HPDE6-E6E7 (cell line): Measurements from ENCODE around the gene NPRL2.
A peak's percentile ranks its signal among the peaks of the same experiment; 100 is the strongest.
"Not testable (repeated sequence)": the region's sequence is repeated elsewhere in the genome, so short reads cannot be mapped to it uniquely, and the experiment has no call there.

Experiments used
- DNase-seq: peaks from one replicate; pipeline ENCODE4 v3.0.0; 2011; ENCODE audit warnings: missing footprints; ENCODE audit errors: extremely low spot score

Gene NPRL2

DNA sequence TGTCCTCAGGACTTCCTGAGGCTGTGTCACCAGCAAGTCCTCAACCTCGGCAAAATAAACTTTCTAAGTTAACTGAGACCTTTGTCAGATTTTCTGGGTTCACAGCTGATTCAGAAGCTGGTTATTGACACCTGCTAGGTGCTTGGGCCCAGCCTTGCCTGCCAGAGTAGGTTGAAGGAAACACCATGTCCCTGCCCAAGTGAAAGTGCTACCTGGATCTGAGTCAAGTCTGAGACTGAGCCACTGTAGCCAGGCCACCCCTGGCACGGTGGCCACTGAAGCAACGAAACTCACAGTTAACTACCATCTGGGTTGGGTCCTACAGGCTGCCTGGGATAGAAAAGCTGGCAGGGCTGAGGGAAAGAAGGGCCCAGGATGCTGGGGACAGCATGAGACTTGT is 36.2 kb downstream of the NPRL2 start:
- DNase-seq, result no peak

DNA sequence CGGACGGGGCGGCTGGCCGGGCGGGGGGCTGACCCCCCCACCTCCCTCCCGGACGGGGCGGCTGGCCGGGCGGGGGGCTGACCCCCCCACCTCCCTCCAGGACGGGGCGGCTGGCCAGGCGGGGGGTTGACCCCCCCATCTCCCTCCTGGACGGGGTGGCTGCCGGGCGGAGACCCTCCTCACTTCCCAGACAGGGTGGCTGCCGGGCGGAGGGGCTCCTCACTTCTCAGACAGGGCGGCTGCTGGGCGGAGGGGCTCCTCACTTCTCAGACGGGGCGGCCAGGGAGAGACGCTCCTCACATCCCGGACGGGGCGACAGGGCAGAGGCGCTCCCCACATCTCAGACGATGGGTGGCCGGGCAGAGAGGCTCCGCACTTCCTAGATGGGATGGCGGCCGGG is 38.5 kb downstream of the NPRL2 start:
- not testable (repeated sequence) for DNase-seq

DNA sequence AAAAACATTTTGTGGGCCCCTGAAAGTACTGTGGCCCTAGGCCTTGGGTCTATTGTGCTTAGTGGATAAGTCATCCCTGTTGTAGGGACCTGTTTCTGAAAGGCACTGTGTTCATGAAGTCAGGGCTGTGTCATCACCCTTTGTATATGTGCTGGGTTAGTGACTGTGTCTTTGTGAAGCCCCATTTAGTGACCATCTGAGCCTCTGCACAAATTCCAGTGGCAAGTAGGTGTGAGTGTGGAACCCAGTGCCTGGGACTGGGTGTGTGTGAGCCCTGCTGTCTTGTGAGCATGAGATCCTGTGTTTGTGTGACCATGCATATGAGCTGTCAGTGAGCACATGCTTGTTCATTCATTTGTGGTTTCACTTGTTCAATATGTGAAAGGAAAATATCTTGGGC is 46.0 kb downstream of the NPRL2 start:
- DNase-seq, result no peak

DNA sequence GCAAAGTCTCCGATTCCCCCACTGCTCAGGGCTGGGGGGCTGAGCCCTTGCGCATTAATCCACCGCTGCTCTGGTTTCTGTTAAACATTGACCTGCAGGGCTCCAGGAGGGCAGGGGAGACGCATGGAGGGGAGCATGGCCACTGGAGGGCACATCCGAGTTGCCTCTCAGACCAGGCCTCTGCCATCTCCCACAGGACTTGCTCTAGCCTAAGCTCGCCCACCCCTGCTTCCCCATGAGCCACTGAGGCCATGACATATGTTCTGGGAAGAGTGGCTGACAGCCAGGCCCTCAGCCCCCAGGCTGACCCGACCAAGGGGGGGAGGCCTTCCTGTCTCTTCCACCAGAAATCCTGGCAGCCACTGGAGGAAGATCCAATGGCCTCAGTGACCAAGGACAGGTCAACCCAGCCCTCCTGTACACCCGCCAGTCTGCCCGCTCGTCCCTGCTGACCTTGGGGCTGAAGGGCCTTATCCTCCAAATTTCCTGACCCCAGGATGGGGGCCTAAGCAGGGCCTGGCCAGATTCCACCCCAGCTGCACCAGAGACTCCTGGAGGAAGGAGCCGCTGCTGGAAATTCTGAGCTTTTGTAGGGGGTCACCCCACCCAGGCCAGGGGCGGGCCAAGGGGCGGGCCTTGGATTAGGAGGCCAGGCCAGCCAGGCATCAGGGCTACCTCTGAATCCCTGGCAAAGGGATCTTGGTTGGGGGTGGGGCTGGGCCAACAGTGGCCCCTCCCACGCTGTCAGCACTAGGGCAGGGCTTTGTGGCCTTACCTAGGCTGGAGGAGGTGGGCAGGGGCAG is 47.4 kb downstream of the NPRL2 start, which contains the start of gene HYAL1:
Gene HYAL1 (minus strand): TSS at position 562 of the 803 bp plus-strand sequence. CDS start 618 bp downstream, outside the sequence.
- no peak for DNase-seq

DNA sequence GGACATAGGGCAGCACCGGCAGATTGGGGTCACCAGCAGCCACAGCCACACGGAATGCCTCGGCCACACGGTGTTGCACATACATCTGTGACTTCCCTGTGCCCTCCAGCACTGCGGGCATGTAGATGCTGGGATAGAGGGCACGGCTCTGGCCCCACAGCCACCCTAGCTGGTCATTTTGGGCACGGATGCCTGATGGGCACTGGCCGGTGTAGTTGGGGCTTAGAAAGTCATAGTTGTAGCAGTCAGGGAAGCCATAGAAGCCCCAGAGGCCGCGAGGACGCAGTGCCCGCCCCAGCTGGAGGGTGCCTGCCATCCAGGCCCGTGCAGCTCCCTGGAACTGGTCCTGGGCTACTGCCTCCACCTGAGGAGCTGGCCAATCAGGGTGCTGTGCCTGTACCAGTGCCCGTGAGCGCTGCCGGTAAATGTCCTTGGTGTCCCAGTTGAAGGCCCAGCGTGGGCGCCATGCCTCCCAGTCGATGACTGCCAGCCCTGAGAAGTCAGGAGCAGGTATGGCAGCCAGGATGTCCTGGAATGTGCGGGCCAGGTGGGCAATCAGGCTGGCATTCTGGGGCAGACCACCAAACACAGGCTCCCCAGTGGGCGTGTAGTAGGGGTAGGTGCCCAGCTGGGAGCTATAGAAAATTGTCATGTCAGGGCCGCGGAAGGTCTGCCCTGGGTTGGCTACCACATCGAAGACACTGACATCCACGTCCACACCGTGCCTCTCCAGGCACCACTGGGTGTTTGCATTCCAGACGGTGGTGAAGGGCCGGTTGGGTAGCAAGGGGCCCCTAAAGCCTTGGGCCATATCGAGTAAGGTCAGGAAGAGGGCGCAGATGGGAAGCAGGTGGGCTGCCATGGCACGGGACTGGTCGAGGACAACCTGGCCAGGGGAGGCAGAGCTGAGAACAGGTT is 48.2 kb downstream of the NPRL2 start:
- DNase-seq, result no peak

DNA sequence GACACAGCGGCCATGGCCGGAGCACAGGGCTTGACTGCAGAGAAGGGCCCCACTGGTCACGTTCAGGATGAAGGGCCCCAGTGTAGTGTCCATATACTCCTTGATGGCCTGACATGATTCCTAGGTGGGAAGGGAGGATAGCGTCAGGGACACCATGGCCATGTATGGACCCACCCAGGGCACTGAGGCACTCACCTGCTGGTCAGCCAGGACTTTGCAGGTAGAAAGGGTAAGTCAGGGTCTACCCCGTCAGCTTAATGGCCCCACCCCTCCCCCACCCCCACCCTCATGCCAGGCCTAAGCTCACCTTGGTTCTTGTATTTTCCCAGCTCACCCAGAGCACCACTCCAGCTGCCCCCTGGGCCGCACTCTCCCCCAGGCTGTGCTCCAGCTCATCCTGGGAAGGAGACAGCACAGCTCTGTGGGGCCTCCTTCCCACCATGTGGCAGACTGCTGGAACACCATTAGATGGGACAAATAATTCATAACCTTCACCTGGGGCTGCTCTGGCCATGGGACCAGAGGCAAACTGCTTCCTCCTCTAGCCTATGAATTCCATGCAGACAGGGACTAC is 49.8 kb downstream of the NPRL2 start:
- no peak for DNase-seq

DNA sequence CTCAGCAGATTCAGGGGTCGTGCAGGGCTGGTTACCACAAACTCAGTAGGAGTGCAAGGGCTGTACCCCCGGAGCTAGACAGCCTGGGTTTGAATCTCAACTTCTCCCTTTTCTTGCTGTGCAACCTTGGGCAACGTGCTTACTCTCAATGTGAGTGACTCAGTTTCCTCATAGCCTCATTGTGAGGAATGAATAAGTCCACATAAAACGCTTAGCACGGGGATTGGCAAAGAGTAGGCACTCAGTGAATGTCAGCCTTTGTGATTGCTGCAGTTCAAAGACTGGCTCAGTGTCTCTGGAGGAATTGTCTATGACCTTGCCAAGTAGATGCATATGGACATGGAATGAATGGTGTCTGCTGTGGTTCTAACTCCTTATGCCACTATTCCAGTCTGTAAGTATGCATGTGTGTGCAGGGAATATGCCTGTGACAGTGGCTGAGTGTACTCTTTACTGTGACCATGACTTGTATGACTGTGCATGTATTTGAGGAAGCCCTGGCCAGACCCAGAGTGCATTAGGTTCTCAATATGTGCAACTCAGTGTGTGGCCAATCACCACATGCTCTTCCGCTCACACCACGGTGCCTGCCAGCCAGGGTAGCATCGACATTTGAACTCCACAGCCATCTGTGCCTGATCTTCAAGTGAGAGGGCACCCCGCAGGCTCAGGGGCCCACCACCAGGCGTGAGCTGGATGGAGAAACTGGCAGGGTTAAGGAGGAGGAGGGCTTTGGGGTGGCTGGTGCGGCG is 50.5 kb downstream of the NPRL2 start:
- DNase-seq, result no peak

DNA sequence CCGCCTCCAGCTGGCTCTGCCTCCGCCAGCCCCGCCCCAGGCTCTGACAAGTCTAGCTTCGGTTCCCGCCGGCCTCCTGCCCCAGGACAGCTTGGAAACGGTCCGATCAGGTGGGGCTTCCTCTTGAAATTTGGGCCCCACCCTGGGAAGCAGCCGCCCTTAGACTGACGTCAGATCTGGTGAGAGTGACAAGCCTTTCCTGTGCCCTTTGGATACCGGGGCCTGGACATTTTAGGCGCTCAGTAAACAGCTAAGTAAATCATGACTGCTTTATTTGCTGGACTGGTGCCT is 51.0 kb downstream of the NPRL2 start:
- peak; percentile 60 for DNase-seq

DNA sequence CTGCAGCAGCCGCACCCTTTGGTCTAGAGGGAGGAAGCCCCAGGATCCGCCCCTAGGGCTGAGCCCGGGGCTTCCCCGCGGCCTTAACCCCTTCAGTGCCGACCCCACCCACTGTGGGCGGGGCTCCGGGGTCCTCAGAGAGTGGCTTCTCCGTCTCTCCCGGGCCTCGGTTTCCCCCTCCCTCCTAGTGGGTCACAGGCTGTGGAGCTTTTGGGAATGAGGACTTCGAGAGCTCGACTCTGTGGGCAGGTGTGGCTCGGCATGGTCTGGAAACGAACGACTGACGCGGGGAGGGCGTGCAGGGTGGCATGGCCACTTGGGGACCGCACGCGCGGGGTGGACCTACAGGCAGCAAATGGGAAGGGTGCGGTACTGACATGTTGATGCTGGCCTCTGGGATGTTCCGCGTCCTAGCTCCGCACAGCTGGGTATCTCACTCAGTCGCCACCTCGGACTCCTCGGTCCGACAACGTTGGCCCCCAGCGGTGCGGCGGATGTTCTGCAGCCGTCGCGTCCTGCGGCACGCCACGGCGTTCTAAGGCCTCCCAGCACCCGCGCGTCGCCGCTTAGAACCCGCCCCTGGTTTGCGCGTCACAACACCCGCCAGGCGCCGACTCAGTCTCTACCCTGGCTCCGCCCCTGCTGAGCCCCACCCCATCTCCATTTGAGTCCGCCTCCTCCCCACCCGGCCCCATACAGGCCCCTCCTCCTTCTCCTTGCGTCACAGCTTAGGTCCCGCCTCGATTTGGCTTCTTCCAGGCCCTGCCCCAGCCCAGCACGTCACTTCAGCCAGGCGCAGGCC is 51.5 kb downstream of the NPRL2 start, which contains the start of the genes HYAL3 and NAA80:
Gene HYAL3 (minus strand): TSS at position 570 of the 802 bp plus-strand sequence. CDS start 3,803 bp downstream, outside the sequence.
Gene NAA80 (minus strand): TSS at position 570 of the 802 bp plus-strand sequence. CDS start 1,942 bp downstream, outside the sequence.
- DNase-seq, result peak; percentile 71

DNA sequence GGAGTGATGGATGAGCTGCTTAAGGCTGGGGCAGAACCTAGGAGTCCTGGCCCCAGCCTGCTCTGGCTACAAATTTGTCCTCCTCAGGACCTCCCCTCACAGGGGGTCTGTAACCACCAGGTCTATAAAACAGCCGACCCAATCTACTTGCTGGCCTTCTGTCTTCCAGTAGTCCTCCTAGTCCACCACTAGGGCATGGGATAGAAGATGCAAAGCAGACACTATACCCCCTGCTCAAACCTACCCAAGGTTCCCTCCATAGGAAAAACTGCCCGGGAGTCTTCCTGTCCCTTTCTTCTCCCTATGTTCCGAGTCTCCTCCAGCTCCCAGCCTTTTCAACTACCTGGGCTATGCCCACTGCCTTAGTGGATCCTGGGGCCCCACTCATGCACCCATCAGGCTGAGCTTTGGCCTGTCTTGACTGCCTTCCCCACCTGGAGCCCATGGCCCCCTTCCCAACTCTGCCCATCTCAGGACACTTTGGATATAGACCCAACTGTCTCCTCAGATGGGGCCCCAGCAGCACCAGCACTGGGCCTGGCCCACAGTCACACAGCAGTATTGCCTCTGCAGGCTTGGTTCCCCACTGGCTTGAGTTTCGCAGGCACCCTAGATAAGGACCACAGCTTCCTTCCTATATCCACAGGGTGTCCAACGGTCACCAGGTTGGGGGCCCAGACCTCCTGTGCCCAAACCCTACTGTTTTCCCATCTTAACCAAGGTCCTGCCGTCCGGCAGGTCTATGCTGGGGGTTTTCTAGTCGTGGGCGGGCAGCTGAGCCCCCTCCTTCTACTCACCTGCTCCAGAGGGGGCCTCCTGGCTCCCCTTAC is 52.5 kb downstream of the NPRL2 start:
- no peak for DNase-seq

DNA sequence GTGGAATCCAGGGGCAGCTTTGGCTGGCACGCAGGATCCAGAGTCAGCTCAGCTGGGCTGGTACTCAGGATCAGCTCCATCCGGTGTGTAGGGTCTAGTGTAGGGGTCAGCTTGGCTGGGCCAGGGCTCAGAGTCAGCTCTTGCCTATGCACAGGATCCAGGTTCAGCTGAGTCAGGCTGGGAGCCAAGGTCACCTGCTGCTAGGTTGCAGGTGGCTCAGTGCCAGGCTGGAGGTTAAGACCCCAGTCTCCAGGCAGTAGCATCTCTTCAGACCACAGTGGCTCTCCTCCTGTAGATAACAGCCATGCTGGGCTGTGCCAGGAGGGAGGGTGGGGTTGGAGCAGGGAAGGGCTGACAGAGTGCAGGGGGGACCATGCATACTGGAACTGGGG is 53.2 kb downstream of the NPRL2 start:
- DNase-seq, result no peak
